Sigmoid colon (tissue), 4 donors: Measurements from ENCODE around the gene MOB2.

Experiments
- EP300 ChIP-seq, 4 donors: sonication (generic); formaldehyde crosslinking; IDR thresholded peaks; one replicate each; pipeline ENCODE4 v1.6.1; 2017; ENCODE audit warnings: antibody characterized with exemption in 4 of 4
- TF ChIP-seq, protein P1 (sequence below), 4 experiments: fragments of 450-650 bp in 3 of 4; fragments of 200-600 bp in 1 of 4; IDR thresholded peaks; one replicate each; pipeline ENCODE4 v1.5.1; 2016 to 2019; ENCODE audit warnings: antibody characterized with exemption in 4 of 4, mild to moderate bottlenecking in 3 of 4, moderate library complexity in 2 of 4

DNA sequence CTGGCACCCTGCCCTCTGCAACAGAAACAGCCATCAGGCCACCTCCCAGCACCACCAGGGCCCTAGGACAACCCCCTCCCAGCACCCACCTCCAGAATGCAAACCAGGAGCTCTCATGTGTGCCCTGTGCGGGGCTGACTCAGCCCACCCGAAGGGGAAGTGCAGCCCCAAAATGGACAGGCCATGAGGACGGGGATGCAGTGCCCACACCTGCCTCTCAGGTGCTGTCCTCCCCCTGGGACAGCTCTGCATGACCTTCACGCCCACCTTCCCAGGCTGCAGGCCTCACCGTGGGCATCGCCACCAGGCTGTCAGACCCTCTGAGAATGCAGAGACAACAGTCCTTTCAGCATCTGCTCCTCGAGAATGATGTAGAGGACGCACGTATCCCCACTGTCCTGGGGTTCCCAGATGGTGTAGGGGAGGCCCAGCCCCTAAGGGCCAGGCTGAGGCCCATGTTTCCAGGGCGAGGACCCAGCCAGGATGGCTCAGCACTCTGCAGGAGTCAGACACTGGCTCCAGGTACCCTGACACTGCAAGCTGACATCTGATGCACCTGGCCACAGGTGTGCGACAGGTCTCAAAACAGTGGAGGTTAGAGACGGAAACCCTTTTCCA, 13.5 kb downstream of the MOB2 start:
- TF ChIP-seq, protein P1, sequence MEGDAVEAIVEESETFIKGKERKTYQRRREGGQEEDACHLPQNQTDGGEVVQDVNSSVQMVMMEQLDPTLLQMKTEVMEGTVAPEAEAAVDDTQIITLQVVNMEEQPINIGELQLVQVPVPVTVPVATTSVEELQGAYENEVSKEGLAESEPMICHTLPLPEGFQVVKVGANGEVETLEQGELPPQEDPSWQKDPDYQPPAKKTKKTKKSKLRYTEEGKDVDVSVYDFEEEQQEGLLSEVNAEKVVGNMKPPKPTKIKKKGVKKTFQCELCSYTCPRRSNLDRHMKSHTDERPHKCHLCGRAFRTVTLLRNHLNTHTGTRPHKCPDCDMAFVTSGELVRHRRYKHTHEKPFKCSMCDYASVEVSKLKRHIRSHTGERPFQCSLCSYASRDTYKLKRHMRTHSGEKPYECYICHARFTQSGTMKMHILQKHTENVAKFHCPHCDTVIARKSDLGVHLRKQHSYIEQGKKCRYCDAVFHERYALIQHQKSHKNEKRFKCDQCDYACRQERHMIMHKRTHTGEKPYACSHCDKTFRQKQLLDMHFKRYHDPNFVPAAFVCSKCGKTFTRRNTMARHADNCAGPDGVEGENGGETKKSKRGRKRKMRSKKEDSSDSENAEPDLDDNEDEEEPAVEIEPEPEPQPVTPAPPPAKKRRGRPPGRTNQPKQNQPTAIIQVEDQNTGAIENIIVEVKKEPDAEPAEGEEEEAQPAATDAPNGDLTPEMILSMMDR (IDR thresholded peaks at IDR 0.05): no peak
- TF ChIP-seq EP300 (IDR thresholded peaks at IDR 0.05): no peak
